IMR-90 (cell line): Measurements from ENCODE around the gene DNAH5. TPM values are rescaled to one million over a fixed set of nuclear protein-coding genes. Genes with fewer than 3 reads are reported as not detected.

Source experiments
- ATAC-seq: fragments of 200-7000 bp; cut with Tn5 transposase; 2 replicates; pipeline ENCODE4 v1.9.1; 2020; ENCODE audit warnings: low read depth, mild to moderate bottlenecking, moderate library complexity
- BruUV-seq: library from RNA; stranded (reverse); fragments of 400-500 nt; replicated peaks from 2 replicates; lab custom pipeline; 2021; lab: Mats Ljungman, UMichigan
- CTCF ChIA-PET: fragments of 300-600 bp; formaldehyde crosslinking; extraction: SDS; loops from one replicate; lab custom pipeline; 2021; ENCODE audit warnings: antibody characterized with exemption; lab: Yijun Ruan, JAX
- POLR2A ChIA-PET: fragments of 300-600 bp; sonication (Branson Sonifier 250); formaldehyde crosslinking; loops from one replicate; lab custom pipeline; 2022; ENCODE audit warnings: antibody characterized with exemption; ENCODE audit not compliant: unreplicated experiment; lab: Charles Lee
- DNase-seq: peaks from one replicate; pipeline ENCODE4 v3.0.0; 2013
- H2AFZ ChIP-seq: replicated peaks from 2 replicates; pipeline ENCODE3; 2013; ENCODE audit warnings: low read length, mild to moderate bottlenecking; ENCODE audit not compliant: poor library complexity
- H2AK5ac ChIP-seq: 2 replicates; pipeline ENCODE4 v1.6.1; 2013; ENCODE audit warnings: low read depth, low read length, inconsistent platforms
- H2AK9ac ChIP-seq: replicated peaks from 2 replicates; pipeline ENCODE3; 2013; ENCODE audit warnings: mild to moderate bottlenecking, low read depth, low read length, moderate library complexity; ENCODE audit not compliant: poor library complexity
- H2BK120ac ChIP-seq: 2 replicates; pipeline ENCODE4 v1.6.1; 2013; ENCODE audit warnings: low read depth, low read length, inconsistent platforms
- H2BK15ac ChIP-seq: 3 replicates; pipeline ENCODE4 v1.6.1; 2013; ENCODE audit warnings: low read depth, low read length, inconsistent platforms
- H2BK20ac ChIP-seq: 2 replicates; pipeline ENCODE4 v1.6.1; 2013; ENCODE audit warnings: low read depth, mild to moderate bottlenecking, inconsistent platforms, low read length, moderate library complexity
- H2BK5ac ChIP-seq: 2 replicates; pipeline ENCODE4 v1.6.1; 2013; ENCODE audit warnings: mild to moderate bottlenecking, low read depth, low read length, inconsistent platforms; ENCODE audit not compliant: poor library complexity, severe bottlenecking
- H3K14ac ChIP-seq: replicated peaks from 2 replicates; pipeline ENCODE4 v1.6.1; 2013; ENCODE audit warnings: low read depth, low read length, inconsistent platforms
- H3K18ac ChIP-seq: 2 replicates; pipeline ENCODE4 v1.6.1; 2013; ENCODE audit warnings: low read depth, low read length, control low read depth
- H3K23ac ChIP-seq: 2 replicates; pipeline ENCODE4 v1.6.1; 2013; ENCODE audit warnings: low read depth, low read length, inconsistent platforms
- H3K27ac ChIP-seq: 2 replicates; pipeline ENCODE4 v1.5.1; 2013; ENCODE audit warnings: mild to moderate bottlenecking, control low read depth, low read length; ENCODE audit not compliant: insufficient read depth
- H3K27me3 ChIP-seq: 2 replicates; pipeline ENCODE4 v1.6.1; 2013; ENCODE audit warnings: low read length; ENCODE audit not compliant: control insufficient read depth, insufficient read depth
- H3K36me3 ChIP-seq: 2 replicates; pipeline ENCODE4 v1.6.1; 2013; ENCODE audit warnings: low read length, mixed read lengths; ENCODE audit not compliant: control insufficient read depth, insufficient read depth
- H3K4ac ChIP-seq: 2 replicates; pipeline ENCODE4 v1.6.1; 2013; ENCODE audit warnings: low read depth, low read length, inconsistent platforms
- H3K4me1 ChIP-seq: 2 replicates; pipeline ENCODE4 v1.6.1; 2013; ENCODE audit warnings: low read length, mixed read lengths; ENCODE audit not compliant: control insufficient read depth, insufficient read depth
- H3K4me2 ChIP-seq: 2 replicates; pipeline ENCODE4 v1.6.1; 2013; ENCODE audit warnings: low read depth, mild to moderate bottlenecking, control low read depth, low read length, moderate library complexity
- H3K4me3 ChIP-seq: 2 replicates; pipeline ENCODE4 v1.5.1; 2013; ENCODE audit warnings: low read depth, mild to moderate bottlenecking, control low read depth, low read length, moderate library complexity; ENCODE audit not compliant: insufficient read depth
- H3K56ac ChIP-seq: 2 replicates; pipeline ENCODE4 v1.6.1; 2013; ENCODE audit warnings: low read length, inconsistent platforms; ENCODE audit not compliant: insufficient read depth; ENCODE audit errors: extremely low read depth
- H3K79me1 ChIP-seq, 2 experiments: 2 replicates each; pipeline ENCODE4 v1.6.1; 2013; ENCODE audit warnings: low read length in 2 of 2, inconsistent platforms in 1 of 2, low read depth in 1 of 2
- H3K9ac ChIP-seq: 2 replicates; pipeline ENCODE4 v1.6.1; 2013; ENCODE audit warnings: low read depth, low read length, control low read depth
- H3K9me1 ChIP-seq: 2 replicates; pipeline ENCODE4 v1.6.1; 2013; ENCODE audit warnings: low read length, inconsistent platforms; ENCODE audit not compliant: insufficient read depth
- H3K9me3 ChIP-seq: 2 replicates; pipeline ENCODE4 v1.6.1; 2013; ENCODE audit warnings: low read length; ENCODE audit not compliant: control insufficient read depth, insufficient read depth
- H4K20me1 ChIP-seq: 2 replicates; pipeline ENCODE4 v1.6.1; 2013; ENCODE audit warnings: low read length, inconsistent platforms; ENCODE audit not compliant: insufficient read depth
- H4K5ac ChIP-seq: 2 replicates; pipeline ENCODE4 v1.6.1; 2013; ENCODE audit warnings: mild to moderate bottlenecking, low read depth, low read length, control low read depth
- H4K8ac ChIP-seq, 2 experiments: 2 replicates each; pipeline ENCODE4 v1.6.1; 2013; ENCODE audit warnings: low read depth in 2 of 2, low read length in 2 of 2, control low read depth in 1 of 2, inconsistent platforms in 1 of 2
- H4K91ac ChIP-seq: 2 replicates; pipeline ENCODE4 v1.6.1; 2013; ENCODE audit warnings: low read depth, low read length, inconsistent platforms; ENCODE audit not compliant: insufficient read depth
- BHLHE40 ChIP-seq: fragments of 150-350 bp; IDR thresholded peaks from 2 replicates; pipeline ENCODE4 v1.6.1; 2016; ENCODE audit warnings: mild to moderate bottlenecking, low read depth, low read length
- FOS ChIP-seq: fragments of 150-350 bp; IDR thresholded peaks from 2 replicates; pipeline ENCODE4 v1.6.1; 2016; ENCODE audit warnings: low read depth, low read length
- MAFK ChIP-seq: IDR thresholded peaks from 2 replicates; pipeline ENCODE4 v1.6.1; 2012; ENCODE audit warnings: low read depth, low read length, improper control_type of control experiment
- MAZ ChIP-seq: IDR thresholded peaks from 2 replicates; pipeline ENCODE4 v1.6.1; 2012; ENCODE audit warnings: low read depth, mild to moderate bottlenecking, low read length, improper control_type of control experiment, moderate library complexity, borderline replicate concordance
- MXI1 ChIP-seq: IDR thresholded peaks from 2 replicates; pipeline ENCODE4 v1.6.1; 2012; ENCODE audit warnings: low read depth, mild to moderate bottlenecking, low read length, moderate library complexity, borderline replicate concordance
- NFE2L2 ChIP-seq: fragments of 150-350 bp; IDR thresholded peaks from 2 replicates; pipeline ENCODE4 v1.6.1; 2016; ENCODE audit warnings: low read depth, mild to moderate bottlenecking, low read length
- RFX5 ChIP-seq: IDR thresholded peaks from 2 replicates; pipeline ENCODE4 v1.8.0; 2012; ENCODE audit warnings: low read depth, mild to moderate bottlenecking, low read length, moderate library complexity
- SMC3 ChIP-seq: fragments of 150-350 bp; IDR thresholded peaks from 2 replicates; pipeline ENCODE4 v1.6.1; 2016; ENCODE audit warnings: low read depth, mild to moderate bottlenecking, antibody characterized with exemption, low read length, moderate library complexity
- WGBS, 2 experiments: methylation state at CpG; one replicate each; pipeline versions ENCODE4 v1.1.5 to v1.1.7; 2013; ENCODE audit warnings: missing lambda C conversion rate in 2 of 2; ENCODE audit not compliant: insufficient read length in 1 of 2; ENCODE audit errors: extremely low coverage in 2 of 2; 5-methylcytosine and 5-hydroxymethylcytosine counted together
- dilution Hi-C: fragments of 300-500 bp; cut with HindIII; formaldehyde crosslinking; loops from one replicate; pipeline ENCODE4 v1.14.3; 2018; ENCODE audit warnings: low sequenced_read_pairs; ENCODE audit not compliant: unreplicated experiment
- in situ Hi-C: fragments of 300-500 bp; cut with MboI; formaldehyde crosslinking; loops from 3 replicates; pipeline ENCODE4 v1.14.3; 2019; ENCODE audit warnings: low sequenced_read_pairs, inconsistent platforms, mixed read lengths
- intact Hi-C: fragments of 100-400 bp; cut with micrococcal nuclease; formaldehyde crosslinking; loops from 2 replicates; pipeline ENCODE4 v1.10.0; 2022
- polyA plus RNA-seq, 3 experiments: library from polyadenylated mRNA; depleted of rRNA; stranded (reverse); fragments of >200 nt; gene quantifications; 2 replicates each; pipeline ENCODE4 v1.2.3, GENCODE V29; 2012; ENCODE audit warnings: low replicate concordance in 1 of 3
- total RNA-seq: library from RNA; depleted of rRNA; stranded (reverse); fragments of >200 nt; gene quantifications from 2 replicates; pipeline ENCODE4 v1.2.3, GENCODE V29; 2012
- TF ChIP-seq, protein P1 (sequence below): fragments of 150-350 bp; IDR thresholded peaks from 2 replicates; pipeline ENCODE4 v1.6.1; 2017; ENCODE audit warnings: mild to moderate bottlenecking, antibody characterized with exemption, low read length, low read depth
- TF ChIP-seq, protein P2 (sequence below): fragments of 150-350 bp; IDR thresholded peaks from 2 replicates; pipeline ENCODE4 v1.6.1; 2016; ENCODE audit warnings: low read depth, mild to moderate bottlenecking, low read length, moderate library complexity, borderline replicate concordance
- TF ChIP-seq, protein P3 (sequence below): conservative IDR thresholded peaks from 2 replicates; pipeline ENCODE4 v1.5.1; 2012; ENCODE audit warnings: mild to moderate bottlenecking, low read depth, low read length, improper control_type of control experiment

DNAH5 gene
- total and polyA plus RNA-seq, 2 of the 4 experiments (the other 2 are of a cell fraction), result 1.9 to 4.3 TPM

DNA sequence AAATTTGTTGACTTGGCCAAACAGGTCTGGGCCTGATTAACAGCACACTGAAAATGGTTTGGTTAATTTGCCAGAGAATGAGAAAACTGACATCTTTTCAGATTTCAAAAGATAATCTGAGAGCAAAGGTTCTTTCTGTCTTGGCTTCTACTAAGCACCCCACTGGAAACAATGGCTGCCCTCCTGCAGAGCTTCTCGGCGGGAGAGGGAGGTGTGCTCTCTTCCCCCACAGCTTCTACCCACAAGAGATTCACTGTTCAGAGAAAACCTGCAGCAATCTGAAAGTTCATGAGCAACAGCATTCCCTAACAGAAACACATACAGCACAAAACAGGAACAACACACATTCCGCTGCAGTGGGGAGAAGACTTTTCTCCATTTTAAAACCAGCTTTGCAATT is 3.0 kb downstream of the DNAH5 start:
- BruUV-seq, result no TSS peak
- H2BK20ac ChIP-seq, result no peak overlapping the region
- H3K27ac ChIP-seq, result no peak overlapping the region
- ChIA-PET CTCF (no interaction called here), POLR2A (no interaction called here)
- peaks cover 0 to 3% of the 10 kb centered on the region in 2 experiments; a peak in 2 of 4 replicates for H3K79me1 ChIP-seq
- dilution Hi-C loops, result no loop called here
- H2AFZ ChIP-seq, result no peak overlapping the region
- H2AK5ac ChIP-seq, result no peak overlapping the region
- no peak overlapping the region for H3K4me3 ChIP-seq
- H4K91ac ChIP-seq, result no peak overlapping the region
- no peaks in the 10 kb centered on the region for H3K9me3 ChIP-seq
- no peak overlapping the region for H3K4me2 ChIP-seq
- no peak overlapping the region for H4K5ac ChIP-seq
- intact Hi-C loops, result no loop called here
- no peak overlapping the region for H2AK9ac ChIP-seq
- no peak overlapping the region for H3K23ac ChIP-seq
- H3K4me1 ChIP-seq, result peaks cover 6% of the 10 kb centered on the region
- DNase-seq (no peak), ATAC-seq (no peak)
- no peak overlapping the region for H3K56ac ChIP-seq
- H3K36me3 ChIP-seq, result peaks cover 2% of the 10 kb centered on the region; the same call in 1 of the 2 replicates
- H4K8ac ChIP-seq, result no peak overlapping the region
- TF ChIP-seq MAZ (no peak), SMC3 (no peak), MXI1 (no peak), RFX5 (no peak), NFE2L2 (no peak), BHLHE40 (no peak), MAFK (no peak), FOS (no peak)
- TF ChIP-seq, protein P1, sequence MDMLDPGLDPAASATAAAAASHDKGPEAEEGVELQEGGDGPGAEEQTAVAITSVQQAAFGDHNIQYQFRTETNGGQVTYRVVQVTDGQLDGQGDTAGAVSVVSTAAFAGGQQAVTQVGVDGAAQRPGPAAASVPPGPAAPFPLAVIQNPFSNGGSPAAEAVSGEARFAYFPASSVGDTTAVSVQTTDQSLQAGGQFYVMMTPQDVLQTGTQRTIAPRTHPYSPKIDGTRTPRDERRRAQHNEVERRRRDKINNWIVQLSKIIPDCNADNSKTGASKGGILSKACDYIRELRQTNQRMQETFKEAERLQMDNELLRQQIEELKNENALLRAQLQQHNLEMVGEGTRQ, result no peak
- TF ChIP-seq, protein P2, sequence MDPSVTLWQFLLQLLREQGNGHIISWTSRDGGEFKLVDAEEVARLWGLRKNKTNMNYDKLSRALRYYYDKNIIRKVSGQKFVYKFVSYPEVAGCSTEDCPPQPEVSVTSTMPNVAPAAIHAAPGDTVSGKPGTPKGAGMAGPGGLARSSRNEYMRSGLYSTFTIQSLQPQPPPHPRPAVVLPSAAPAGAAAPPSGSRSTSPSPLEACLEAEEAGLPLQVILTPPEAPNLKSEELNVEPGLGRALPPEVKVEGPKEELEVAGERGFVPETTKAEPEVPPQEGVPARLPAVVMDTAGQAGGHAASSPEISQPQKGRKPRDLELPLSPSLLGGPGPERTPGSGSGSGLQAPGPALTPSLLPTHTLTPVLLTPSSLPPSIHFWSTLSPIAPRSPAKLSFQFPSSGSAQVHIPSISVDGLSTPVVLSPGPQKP, result no peak
- TF ChIP-seq, protein P3, sequence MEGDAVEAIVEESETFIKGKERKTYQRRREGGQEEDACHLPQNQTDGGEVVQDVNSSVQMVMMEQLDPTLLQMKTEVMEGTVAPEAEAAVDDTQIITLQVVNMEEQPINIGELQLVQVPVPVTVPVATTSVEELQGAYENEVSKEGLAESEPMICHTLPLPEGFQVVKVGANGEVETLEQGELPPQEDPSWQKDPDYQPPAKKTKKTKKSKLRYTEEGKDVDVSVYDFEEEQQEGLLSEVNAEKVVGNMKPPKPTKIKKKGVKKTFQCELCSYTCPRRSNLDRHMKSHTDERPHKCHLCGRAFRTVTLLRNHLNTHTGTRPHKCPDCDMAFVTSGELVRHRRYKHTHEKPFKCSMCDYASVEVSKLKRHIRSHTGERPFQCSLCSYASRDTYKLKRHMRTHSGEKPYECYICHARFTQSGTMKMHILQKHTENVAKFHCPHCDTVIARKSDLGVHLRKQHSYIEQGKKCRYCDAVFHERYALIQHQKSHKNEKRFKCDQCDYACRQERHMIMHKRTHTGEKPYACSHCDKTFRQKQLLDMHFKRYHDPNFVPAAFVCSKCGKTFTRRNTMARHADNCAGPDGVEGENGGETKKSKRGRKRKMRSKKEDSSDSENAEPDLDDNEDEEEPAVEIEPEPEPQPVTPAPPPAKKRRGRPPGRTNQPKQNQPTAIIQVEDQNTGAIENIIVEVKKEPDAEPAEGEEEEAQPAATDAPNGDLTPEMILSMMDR, result no peak
- WGBS, 2 experiments, result no CpG with 5 or more reads among the region's 3 CpGs
- no peak overlapping the region for H3K18ac ChIP-seq
- no peak overlapping the region for H3K14ac ChIP-seq
- no peak overlapping the region for H2BK15ac ChIP-seq
- H2BK5ac ChIP-seq, result no peak overlapping the region
- H3K4ac ChIP-seq, result no peak overlapping the region
- H3K9ac ChIP-seq, result no peak overlapping the region
- H3K9me1 ChIP-seq, result peaks cover 6% of the 10 kb centered on the region; the same call in 1 of the 2 replicates
- no peak overlapping the region for H2BK120ac ChIP-seq
- no peaks in the 10 kb centered on the region for H3K27me3 ChIP-seq
- in situ Hi-C loops, result no loop called here
- H4K20me1 ChIP-seq, result no peaks in the 10 kb centered on the region
